Transverse colon (tissue), 4 donors: Measurements from ENCODE around the gene BRAT1.

Source experiments
- POLR2AphosphoS5 ChIP-seq, 3 donors: sonication (generic); formaldehyde crosslinking; IDR thresholded peaks; one replicate each; pipeline ENCODE4 v1.6.1; 2016; ENCODE audit warnings: antibody characterized with exemption in 3 of 3
- TF ChIP-seq, protein P1 (sequence below), 5 experiments: fragments of 200-600 bp in 3 of 5; fragments of 450-650 bp in 2 of 5; sonication (generic) in 3 of 5; IDR thresholded peaks; 1 replicate in 2 of 5; 2 replicates in 3 of 5; pipeline ENCODE4 v1.5.1; 2016 to 2017; ENCODE audit warnings: antibody characterized with exemption in 5 of 5, inconsistent platforms in 3 of 5, mild to moderate bottlenecking in 2 of 5, moderate library complexity in 1 of 5

DNA sequence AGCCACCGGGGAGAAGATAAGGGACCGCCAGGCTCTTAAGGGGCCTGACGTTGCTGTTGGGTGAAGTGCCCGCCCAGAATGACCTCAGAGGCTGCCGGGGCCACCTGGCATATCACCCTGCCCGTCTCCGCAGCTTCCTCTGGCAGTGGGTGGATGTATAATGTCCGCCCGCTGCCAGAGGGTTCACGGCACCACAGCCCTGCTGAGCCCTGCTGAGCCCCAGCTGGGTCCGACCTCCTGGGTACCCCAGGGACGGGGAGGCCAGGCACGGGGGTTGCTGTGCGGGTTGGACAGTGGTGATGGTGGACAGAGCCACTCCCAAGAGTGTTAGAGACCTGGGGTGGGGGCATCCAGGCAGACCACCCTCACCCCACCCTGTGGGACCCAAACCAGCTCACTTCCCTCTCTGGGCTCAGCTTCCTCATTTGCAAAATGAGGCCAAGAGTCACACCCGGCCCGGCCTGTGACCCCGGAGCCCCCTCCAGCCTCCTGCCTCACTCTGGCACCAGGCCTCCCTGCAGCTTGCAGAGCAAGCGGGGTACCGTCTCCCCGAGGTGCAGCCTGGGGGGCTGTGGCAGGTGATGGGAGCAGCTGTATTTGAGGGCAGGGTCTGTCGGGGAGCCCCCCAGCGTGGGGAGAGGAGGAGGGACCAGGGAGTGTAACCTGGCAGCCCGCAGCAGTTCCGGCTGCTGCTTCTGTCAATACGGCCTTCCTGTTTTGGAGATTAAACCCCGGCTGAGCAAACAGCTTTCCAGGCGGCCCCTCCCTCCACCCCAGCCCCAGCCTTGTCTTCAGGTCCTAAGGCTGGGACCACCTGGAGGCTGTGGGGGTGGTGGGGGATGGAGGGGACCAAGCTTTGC is 44.2 kb downstream of the BRAT1 start:
- TF ChIP-seq, protein P1, sequence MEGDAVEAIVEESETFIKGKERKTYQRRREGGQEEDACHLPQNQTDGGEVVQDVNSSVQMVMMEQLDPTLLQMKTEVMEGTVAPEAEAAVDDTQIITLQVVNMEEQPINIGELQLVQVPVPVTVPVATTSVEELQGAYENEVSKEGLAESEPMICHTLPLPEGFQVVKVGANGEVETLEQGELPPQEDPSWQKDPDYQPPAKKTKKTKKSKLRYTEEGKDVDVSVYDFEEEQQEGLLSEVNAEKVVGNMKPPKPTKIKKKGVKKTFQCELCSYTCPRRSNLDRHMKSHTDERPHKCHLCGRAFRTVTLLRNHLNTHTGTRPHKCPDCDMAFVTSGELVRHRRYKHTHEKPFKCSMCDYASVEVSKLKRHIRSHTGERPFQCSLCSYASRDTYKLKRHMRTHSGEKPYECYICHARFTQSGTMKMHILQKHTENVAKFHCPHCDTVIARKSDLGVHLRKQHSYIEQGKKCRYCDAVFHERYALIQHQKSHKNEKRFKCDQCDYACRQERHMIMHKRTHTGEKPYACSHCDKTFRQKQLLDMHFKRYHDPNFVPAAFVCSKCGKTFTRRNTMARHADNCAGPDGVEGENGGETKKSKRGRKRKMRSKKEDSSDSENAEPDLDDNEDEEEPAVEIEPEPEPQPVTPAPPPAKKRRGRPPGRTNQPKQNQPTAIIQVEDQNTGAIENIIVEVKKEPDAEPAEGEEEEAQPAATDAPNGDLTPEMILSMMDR (IDR thresholded peaks at IDR 0.05) = no peak
- no peak for TF ChIP-seq POLR2AphosphoS5 (IDR thresholded peaks at IDR 0.05)
